Measurements from ENCODE around the gene SELP. TPM values are rescaled to one million over a fixed set of nuclear protein-coding genes. Genes with fewer than 3 reads are reported as not detected.

Gene SELP
- total and polyA plus RNA-seq, 2 of the 8 experiments (the other 6 are each of a cell fraction or from before 2014, with no cell fraction given) = not detected

GRCh38 chr1:169604781-169605560, 25.0 kb downstream of the SELP start (continued):
- TF ChIP-seq CHD7 (IDR thresholded peaks at IDR 0.05; ENCODE audit: insufficient replicate concordance, low read length) (no peak), ATF2 (IDR thresholded peaks at IDR 0.05; ENCODE audit: low read length) (no peak), ASH2L (IDR thresholded peaks at IDR 0.05; ENCODE audit: low read length) (no peak), SIN3A (conservative IDR thresholded peaks at IDR 0.05 in 1 of 2, IDR thresholded peaks at IDR 0.05 in 1 of 2; ENCODE audit: low read depth in 1 of 2, low read length in 2 of 2) (no peak), CBX5 (IDR thresholded peaks at IDR 0.05; ENCODE audit: low read depth, low read length) (no peak), KDM1A (IDR thresholded peaks at IDR 0.05; ENCODE audit: borderline replicate concordance, low read length) (no peak), EZH2 (IDR thresholded peaks at IDR 0.05; ENCODE audit: low read depth, low read length, severe bottlenecking) (no peak)
